ENCODE data around the gene SARNP. TPM values are rescaled to one million over a fixed set of nuclear protein-coding genes. Genes with fewer than 3 reads are reported as not detected.

The SARNP gene
- total and polyA plus RNA-seq, 2 donors: 76.0 to 86.2 TPM

GRCh38 chr12:55727643-55728185 lies 89.8 kb downstream of the SARNP start:
- Histone ChIP-seq H3K27ac (ENCODE audit: low read depth) (peak overlapping the region; percentile 94), H3K4me3 (ENCODE audit: low read depth, low read length) (peak overlapping the region; percentile 68), H3K4me1 (ENCODE audit: insufficient read depth) (no peaks in the 10 kb centered on the region), H3K36me3 (ENCODE audit: insufficient read depth) (no peaks in the 10 kb centered on the region)
- WGBS: 9% methylated on average over 9 of the region's 9 CpGs
- DNase-seq (ENCODE audit: extremely low spot score): no peak

- Histone ChIP-seq H3K27ac (ENCODE audit: low read depth) (no peak overlapping the region), H3K4me1 (ENCODE audit: insufficient read depth) (no peaks in the 10 kb centered on the region), H3K4me3 (ENCODE audit: low read depth, low read length) (no peak overlapping the region), H3K36me3 (ENCODE audit: insufficient read depth) (no peaks in the 10 kb centered on the region)
- no peak for DNase-seq (ENCODE audit: extremely low spot score)
- WGBS: 49% methylated on average over 10 of the region's 10 CpGs
These were observed 90.6 kb downstream of the SARNP start for GRCh38 chr12:55726971-55727370.

DNA sequence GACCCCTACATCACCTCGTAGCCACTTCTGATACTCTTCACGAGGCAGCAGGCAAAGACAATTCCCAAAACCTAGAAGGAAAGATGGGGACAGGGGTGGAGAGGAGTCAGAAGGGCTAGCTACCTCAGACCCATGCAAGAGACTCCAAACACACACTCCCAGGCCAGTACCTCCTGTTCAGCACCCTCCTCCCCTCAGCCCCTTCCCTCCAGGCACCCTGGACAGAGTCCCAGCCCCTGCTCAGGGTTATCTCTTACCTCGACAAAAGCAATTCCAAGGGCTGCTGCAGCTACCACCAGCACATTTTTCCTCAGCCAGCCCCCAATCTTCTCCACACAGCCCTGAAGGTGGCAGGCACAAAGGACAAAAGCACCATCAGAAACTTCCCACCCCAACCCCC lies 92.0 kb downstream of the SARNP start:
- 54% methylated on average over 3 of the region's 3 CpGs for WGBS
- Histone ChIP-seq H3K4me3 (ENCODE audit: low read depth, low read length) (no peak overlapping the region), H3K36me3 (ENCODE audit: insufficient read depth) (no peaks in the 10 kb centered on the region), H3K27ac (ENCODE audit: low read depth) (no peak overlapping the region), H3K4me1 (ENCODE audit: insufficient read depth) (no peaks in the 10 kb centered on the region)
- DNase-seq (ENCODE audit: extremely low spot score): no peak

DNA sequence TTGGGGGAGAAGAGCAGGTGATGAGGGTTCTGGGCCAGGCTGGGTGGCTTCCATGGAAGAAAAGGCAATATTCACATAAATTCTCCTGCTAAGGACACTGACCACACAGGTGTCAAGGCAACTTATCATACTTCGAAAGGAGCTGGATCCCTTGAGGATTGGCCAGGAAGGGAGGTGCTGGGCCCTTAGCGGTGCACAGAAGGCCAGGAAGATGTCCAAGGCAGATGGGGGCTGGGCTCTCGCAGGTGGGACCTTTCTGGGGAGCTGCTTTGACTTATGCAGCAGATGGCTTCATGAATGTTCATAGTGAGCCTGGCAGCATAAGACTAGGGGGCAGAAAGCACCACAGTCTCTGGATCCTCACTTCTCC lies 92.6 kb downstream of the SARNP start:
- no peaks in the 10 kb centered on the region for H3K36me3 ChIP-seq (ENCODE audit: insufficient read depth)
- no peak for DNase-seq (ENCODE audit: extremely low spot score)
- WGBS: 46% methylated on average over 3 of the region's 3 CpGs
- no peak overlapping the region for H3K4me3 ChIP-seq (ENCODE audit: low read depth, low read length)
- H3K27ac ChIP-seq (ENCODE audit: low read depth): no peak overlapping the region
- H3K4me1 ChIP-seq (ENCODE audit: insufficient read depth): no peaks in the 10 kb centered on the region

- whole genome bisulfite sequencing: 56% methylated on average over 11 of the region's 11 CpGs
- Histone ChIP-seq H3K4me1 (ENCODE audit: insufficient read depth) (no peaks in the 10 kb centered on the region), H3K4me3 (ENCODE audit: low read depth, low read length) (no peak overlapping the region), H3K27ac (ENCODE audit: low read depth) (no peak overlapping the region), H3K36me3 (ENCODE audit: insufficient read depth) (no peaks in the 10 kb centered on the region)
- no peak for DNase-seq (ENCODE audit: extremely low spot score)
These were observed 93.1 kb downstream of the SARNP start for GRCh38 chr12:55724226-55724939.

DNA sequence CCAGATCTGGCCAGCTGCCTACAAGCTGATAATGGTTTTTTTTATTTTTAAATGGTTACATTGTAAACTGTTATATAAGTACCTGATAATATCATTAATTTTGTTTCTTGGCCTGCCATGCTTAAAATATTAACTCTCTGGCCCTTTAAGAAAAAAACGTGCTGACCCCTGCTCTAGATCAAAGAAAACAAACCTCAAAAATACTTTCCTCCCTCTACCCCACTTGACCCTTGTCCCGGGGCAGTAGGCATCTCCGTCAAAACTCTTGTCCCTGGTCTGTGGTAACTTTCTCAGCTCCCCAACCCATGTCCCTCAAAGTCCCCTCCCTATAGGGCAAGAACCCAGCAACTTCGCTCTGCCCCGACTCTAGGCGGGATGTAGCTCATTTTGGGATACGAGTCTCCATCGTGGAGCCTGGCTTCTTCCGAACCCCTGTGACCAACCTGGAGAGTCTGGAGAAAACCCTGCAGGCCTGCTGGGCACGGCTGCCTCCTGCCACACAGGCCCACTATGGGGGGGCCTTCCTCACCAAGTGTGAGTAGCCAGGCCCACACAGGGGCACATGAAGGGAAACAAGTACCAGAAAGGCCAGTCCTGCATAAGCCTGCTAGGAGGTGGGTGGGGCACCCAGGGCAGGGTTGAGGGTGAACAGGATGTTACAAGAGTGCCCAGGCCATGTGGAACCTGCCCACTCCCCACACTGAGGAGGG lies 93.9 kb downstream of the SARNP start:
- Histone ChIP-seq H3K36me3 (ENCODE audit: insufficient read depth) (no peaks in the 10 kb centered on the region), H3K4me3 (ENCODE audit: low read depth, low read length) (no peak overlapping the region), H3K4me1 (ENCODE audit: insufficient read depth) (no peaks in the 10 kb centered on the region), H3K27ac (ENCODE audit: low read depth) (no peak overlapping the region)
- no peak for DNase-seq (ENCODE audit: extremely low spot score)
- WGBS: 44% methylated on average over 10 of the region's 10 CpGs

- WGBS: 90% methylated on average over 8 of the region's 8 CpGs
- H3K4me3 ChIP-seq (ENCODE audit: low read depth, low read length): no peak overlapping the region
- H3K4me1 ChIP-seq (ENCODE audit: insufficient read depth): no peaks in the 10 kb centered on the region
- H3K36me3 ChIP-seq (ENCODE audit: insufficient read depth): no peaks in the 10 kb centered on the region
- DNase-seq (ENCODE audit: extremely low spot score): no peak
- H3K27ac ChIP-seq (ENCODE audit: low read depth): no peak overlapping the region
These were observed 94.6 kb downstream of the SARNP start for GRCh38 chr12:55722948-55723347.

GRCh38 chr12:55721601-55722213 lies 95.8 kb downstream of the SARNP start:
- Histone ChIP-seq H3K4me1 (ENCODE audit: insufficient read depth) (no peaks in the 10 kb centered on the region), H3K4me3 (ENCODE audit: low read depth, low read length) (no peak overlapping the region), H3K36me3 (ENCODE audit: insufficient read depth) (no peaks in the 10 kb centered on the region), H3K27ac (ENCODE audit: low read depth) (no peak overlapping the region)
- no peak for DNase-seq (ENCODE audit: extremely low spot score)
- 74% methylated on average over 14 of the region's 14 CpGs for WGBS

DNA sequence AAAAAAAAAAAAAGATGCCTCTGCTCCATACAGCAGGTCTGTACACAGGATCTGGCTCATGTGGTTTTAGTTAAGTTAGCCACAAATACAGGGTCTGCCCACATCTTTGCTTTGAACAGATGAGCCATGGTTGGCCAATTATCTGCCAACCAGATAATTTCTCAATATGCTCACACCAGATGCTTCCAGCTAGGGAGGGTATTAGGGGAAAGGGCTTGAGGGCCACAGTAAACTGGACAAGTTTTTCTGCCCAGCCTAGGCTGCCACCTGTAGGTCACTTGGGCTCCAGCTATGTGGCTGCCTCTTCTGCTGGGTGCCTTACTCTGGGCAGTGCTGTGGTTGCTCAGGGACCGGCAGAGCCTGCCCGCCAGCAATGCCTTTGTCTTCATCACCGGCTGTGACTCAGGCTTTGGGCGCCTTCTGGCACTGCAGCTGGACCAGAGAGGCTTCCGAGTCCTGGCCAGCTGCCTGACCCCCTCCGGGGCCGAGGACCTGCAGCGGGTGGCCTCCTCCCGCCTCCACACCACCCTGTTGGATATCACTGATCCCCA lies 96.6 kb downstream of the SARNP start:
- no peak for DNase-seq (ENCODE audit: extremely low spot score)
- 12% methylated on average over 9 of the region's 9 CpGs for WGBS
- H3K36me3 ChIP-seq (ENCODE audit: insufficient read depth): no peaks in the 10 kb centered on the region
- H3K4me3 ChIP-seq (ENCODE audit: low read depth, low read length): no peak overlapping the region
- H3K27ac ChIP-seq (ENCODE audit: low read depth): no peak overlapping the region
- H3K4me1 ChIP-seq (ENCODE audit: insufficient read depth): no peaks in the 10 kb centered on the region

DNA sequence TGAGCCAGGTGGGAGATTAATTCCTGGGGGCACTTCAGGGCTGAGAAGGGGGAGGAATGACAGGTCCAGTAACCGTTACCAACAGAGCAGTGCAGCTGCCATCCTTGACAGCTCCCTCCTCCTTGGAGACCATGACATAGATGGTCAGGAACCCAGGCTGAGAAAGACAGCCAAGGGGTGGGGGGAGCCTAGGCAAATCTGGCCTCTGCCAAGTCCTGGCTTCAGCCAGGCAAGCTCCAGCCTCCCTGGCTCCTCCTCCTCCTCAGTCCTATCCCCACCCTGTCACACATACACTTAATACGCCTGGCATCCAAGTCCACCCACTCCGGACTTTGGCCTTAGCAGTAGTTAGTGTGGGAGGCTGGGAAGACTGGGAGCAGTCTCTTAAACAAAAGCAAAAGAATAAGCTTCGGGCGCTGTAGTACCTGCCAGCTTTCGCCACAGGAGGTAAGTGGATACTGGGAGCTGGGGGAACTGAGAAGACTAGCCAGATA lies 97.4 kb downstream of the SARNP start, which contains the start of gene RDH5:
RDH5 (plus strand) TSS at position 323 of the 494 bp plus-strand sequence. CDS start 792 bp downstream, outside the sequence.
- no peak for DNase-seq (ENCODE audit: extremely low spot score)
- 44% methylated on average over 6 of the region's 6 CpGs for WGBS
- no peak within 1 kb of the TSS for H3K4me3 ChIP-seq (ENCODE audit: low read depth, low read length)
- no peaks in the 10 kb centered on the region for H3K36me3 ChIP-seq (ENCODE audit: insufficient read depth)
- no peak within 1 kb of the TSS for H3K27ac ChIP-seq (ENCODE audit: low read depth)
- H3K4me1 ChIP-seq (ENCODE audit: insufficient read depth): no peaks in the 10 kb centered on the region

DNA sequence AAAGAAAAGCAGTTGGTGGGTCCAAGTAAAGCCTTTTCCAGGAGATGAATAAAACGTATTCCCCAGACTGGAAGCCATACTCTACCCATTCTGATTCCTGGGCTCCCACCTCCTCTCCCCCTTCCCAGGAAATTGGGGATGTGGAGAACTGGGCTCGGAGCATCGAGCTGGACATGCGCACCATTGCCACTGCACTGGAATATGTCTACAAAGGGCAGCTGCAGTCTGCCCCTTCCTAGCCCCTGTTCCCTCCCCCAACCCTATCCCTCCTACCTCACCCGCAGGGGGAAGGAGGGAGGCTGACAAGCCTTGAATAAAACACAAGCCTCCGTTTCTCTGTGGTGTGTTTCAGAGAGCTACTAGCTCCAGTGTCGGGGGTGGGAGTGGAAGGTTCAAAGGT lies 98.2 kb downstream of the SARNP start:
- H3K36me3 ChIP-seq (ENCODE audit: insufficient read depth): no peaks in the 10 kb centered on the region
- no peak overlapping the region for H3K4me3 ChIP-seq (ENCODE audit: low read depth, low read length)
- DNase-seq (ENCODE audit: extremely low spot score): no peak
- 77% methylated on average over 7 of the region's 7 CpGs for WGBS
- H3K4me1 ChIP-seq (ENCODE audit: insufficient read depth): no peaks in the 10 kb centered on the region
- H3K27ac ChIP-seq (ENCODE audit: low read depth): no peak overlapping the region

DNA sequence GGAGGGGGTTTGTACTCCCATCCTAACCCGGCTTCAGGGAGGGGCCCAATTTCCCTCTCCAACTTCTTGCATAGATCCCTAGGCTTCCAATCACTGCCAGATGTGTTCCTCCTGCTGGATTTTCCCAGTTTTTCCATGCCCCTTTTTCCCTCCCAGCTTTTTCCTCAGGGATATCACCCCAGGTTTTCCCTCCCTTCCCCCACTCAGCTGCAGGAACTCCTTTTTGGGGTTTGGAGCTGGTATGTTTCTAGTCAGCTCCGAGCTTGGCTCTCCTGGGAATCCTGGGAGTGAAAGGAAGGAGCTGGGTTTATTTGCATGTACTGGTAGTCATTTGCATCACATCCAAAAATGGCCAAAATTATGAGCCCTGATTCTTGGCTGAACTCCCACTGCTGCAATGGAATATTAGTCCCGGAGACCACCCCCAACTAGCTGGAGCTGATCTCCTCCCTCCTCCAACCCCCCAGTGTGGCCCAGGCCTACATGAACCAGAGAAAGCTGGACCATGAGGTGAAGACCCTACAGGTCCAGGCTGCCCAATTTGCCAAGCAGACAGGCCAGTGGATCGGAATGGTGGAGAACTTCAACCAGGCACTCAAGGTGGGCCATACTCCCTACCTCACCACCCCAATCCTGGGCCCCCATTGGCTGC lies 98.8 kb downstream of the SARNP start:
- WGBS: 52% methylated on average over 4 of the region's 4 CpGs
- no peak for DNase-seq (ENCODE audit: extremely low spot score)
- no peaks in the 10 kb centered on the region for H3K36me3 ChIP-seq (ENCODE audit: insufficient read depth)
- no peak overlapping the region for H3K27ac ChIP-seq (ENCODE audit: low read depth)
- no peak overlapping the region for H3K4me3 ChIP-seq (ENCODE audit: low read depth, low read length)
- no peaks in the 10 kb centered on the region for H3K4me1 ChIP-seq (ENCODE audit: insufficient read depth)

GRCh38 chr12:55718015-55718414 lies 99.5 kb downstream of the SARNP start:
- H3K4me1 ChIP-seq (ENCODE audit: insufficient read depth): no peaks in the 10 kb centered on the region
- no peak for DNase-seq (ENCODE audit: extremely low spot score)
- H3K27ac ChIP-seq (ENCODE audit: low read depth): no peak overlapping the region
- 34% methylated on average over 4 of the region's 4 CpGs for WGBS
- no peak overlapping the region for H3K4me3 ChIP-seq (ENCODE audit: low read depth, low read length)
- no peaks in the 10 kb centered on the region for H3K36me3 ChIP-seq (ENCODE audit: insufficient read depth)
